GM12878 (cell line): ENCODE results near the gene DIRAS1. TPM values are rescaled to one million over a fixed set of nuclear protein-coding genes. Genes with fewer than 3 reads are reported as not detected.

Experiments used
- ATAC-seq: fragments of 200-7000 bp; cut with Tn5 transposase; 3 replicates; pipeline ENCODE4 v1.9.1; 2020; ENCODE audit warnings: mild to moderate bottlenecking, moderate library complexity
- BruUV-seq: library from RNA; stranded (reverse); fragments of 400-500 nt; replicated peaks from 2 replicates; lab custom pipeline; 2021; lab: Mats Ljungman, UMichigan
- CTCF ChIA-PET: fragments of 300-600 bp; sonication (Branson Sonifier 250); formaldehyde crosslinking; extraction: SDS; loops from one replicate; lab custom pipeline; 2021; ENCODE audit warnings: inconsistent platforms; lab: Yijun Ruan, JAX
- POLR2A ChIA-PET: fragments of 350-600 bp; formaldehyde crosslinking; extraction: SDS; loops from one replicate; lab custom pipeline; 2021; ENCODE audit warnings: inconsistent platforms; lab: Charles Lee
- RAD21 ChIA-PET: fragments of 300-600 bp; sonication (Branson Sonifier 250); formaldehyde crosslinking; loops from one replicate; lab custom pipeline; 2023; ENCODE audit warnings: antibody characterized with exemption; ENCODE audit not compliant: unreplicated experiment; lab: Charles Lee
- SMC1A ChIA-PET: fragments of 300-600 bp; sonication (Branson Sonifier 250); formaldehyde crosslinking; loops from one replicate; lab custom pipeline; 2023; ENCODE audit not compliant: unreplicated experiment, uncharacterized antibody; lab: Charles Lee
- DNase-seq: peaks from one replicate; pipeline ENCODE4 v3.0.0-alpha.2; 2011; ENCODE audit warnings: low read depth, low spot score
- FAIRE-seq: peaks from 3 replicates; lab custom pipeline; 2011; peaks lifted over from hg19 to GRCh38; lab: Jason Lieb, UNC
- H2AFZ ChIP-seq: 2 replicates; pipeline ENCODE4 v1.6.0; 2011; ENCODE audit warnings: low read depth, low read length, control low read depth; ENCODE audit not compliant: control insufficient read depth
- H3K27ac ChIP-seq: 2 replicates; pipeline ENCODE4 v1.5.1; 2011; ENCODE audit warnings: control low read depth; ENCODE audit not compliant: control insufficient read depth, insufficient read depth
- H3K27me3 ChIP-seq, 2 experiments: replicated peaks in 1 of 2; 2 replicates each; pipeline versions ENCODE4 v1.6.0 to v1.6.1; 2011; ENCODE audit warnings: low read length in 1 of 2; ENCODE audit not compliant: control insufficient read depth in 2 of 2, insufficient read depth in 2 of 2
- H3K36me3 ChIP-seq, 2 experiments: 2 replicates each; pipeline ENCODE4 v1.5.1; 2011; ENCODE audit warnings: low read length in 1 of 2; ENCODE audit not compliant: control insufficient read depth in 2 of 2, insufficient read depth in 2 of 2
- H3K4me1 ChIP-seq: 2 replicates; pipeline ENCODE4 v1.6.1; 2011; ENCODE audit warnings: mild to moderate bottlenecking, low read length, moderate library complexity, mixed read lengths; ENCODE audit not compliant: control insufficient read depth, insufficient read depth
- H3K4me2 ChIP-seq: 2 replicates; pipeline ENCODE4 v1.6.0; 2011; ENCODE audit warnings: control low read depth; ENCODE audit not compliant: control insufficient read depth, insufficient read depth
- H3K4me3 ChIP-seq: fragments of 200-600 bp; sonication (generic); 2 replicates; pipeline ENCODE4 v1.5.1; 2016
- H3K79me2 ChIP-seq: 2 replicates; pipeline ENCODE4 v1.6.0; 2011; ENCODE audit warnings: low read length; ENCODE audit not compliant: control insufficient read depth, insufficient read depth
- H3K9ac ChIP-seq: 2 replicates; pipeline ENCODE4 v1.8.0; 2011; ENCODE audit warnings: low read length, control low read depth, mixed read lengths; ENCODE audit not compliant: control insufficient read depth, insufficient read depth
- H3K9me3 ChIP-seq: replicated peaks from 3 replicates; pipeline ENCODE4 v1.5.1; 2011; ENCODE audit warnings: mild to moderate bottlenecking, low read length; ENCODE audit not compliant: control insufficient read depth, insufficient read depth
- H4K20me1 ChIP-seq: 2 replicates; pipeline ENCODE4 v1.6.0; 2011; ENCODE audit not compliant: control insufficient read depth, insufficient read depth
- TCF7 ChIP-seq: IDR thresholded peaks from 2 replicates; pipeline ENCODE4 v1.6.1; 2014; ENCODE audit warnings: antibody characterized with exemption, borderline replicate concordance
- ZBTB4 ChIP-seq: fragments of 450-650 bp; formaldehyde crosslinking; IDR thresholded peaks from 2 replicates; pipeline ENCODE4 v1.4.0; 2022; ENCODE audit warnings: mild to moderate bottlenecking, moderate library complexity
- WGBS: methylation state at CpG from one replicate; pipeline ENCODE4 v1.1.6; 2016; ENCODE audit warnings: low lambda C conversion rate; ENCODE audit not compliant: insufficient replicate concordance, insufficient coverage; ENCODE audit errors: missing lambda C conversion rate; 5-methylcytosine and 5-hydroxymethylcytosine counted together
- in situ Hi-C: fragments of 300-500 bp; cut with MboI; formaldehyde crosslinking; loops from 9 replicates; pipeline ENCODE4 v1.14.3; 2018; ENCODE audit warnings: mixed read lengths
- intact Hi-C: fragments of 100-400 bp; cut with micrococcal nuclease; formaldehyde crosslinking; loops from one replicate; pipeline ENCODE4 v1.14.2; 2022; ENCODE audit not compliant: unreplicated experiment
- polyA plus RNA-seq, 11 experiments: library from polyadenylated mRNA; depleted of rRNA in 4 of 11; unstranded in 6 of 11; stranded (reverse) in 5 of 11; fragments of >200 nt; fragmentation: Nextera tagmentation in 4 of 11; fragmentation: Illumina TruSeq in 1 of 11; extraction: Ambion mirVana in 4 of 11; extraction: Trizol in 1 of 11; gene quantifications; 1 replicate in 1 of 11; 2 replicates in 10 of 11; pipeline versions ENCODE4 v1.2.1 to v1.2.3, GENCODE V29; 2011 to 2016; ENCODE audit warnings: inconsistent platforms in 2 of 11, missing spikeins in 2 of 11, low read depth in 1 of 11
- total RNA-seq, 4 experiments: library from RNA; depleted of rRNA in 3 of 4; stranded (reverse); fragments of >200 nt in 3 of 4; fragmentation: Illumina TruSeq in 1 of 4; extraction: Trizol in 1 of 4; gene quantifications; 2 replicates each; pipeline versions ENCODE4 v1.2.1 to v1.2.3, GENCODE V29; 2013 to 2021

Gene DIRAS1
- total and polyA plus RNA-seq, 10 of the 15 experiments (the other 5 are each of a cell fraction or from before 2014, with no cell fraction given): 0.04 to 0.18 (median 0.08) TPM; not detected in 3

- in situ Hi-C loops: no loop called here
- 12% methylated on average over 15 of the region's 15 CpGs for WGBS
- Histone ChIP-seq H3K4me3 (peak overlapping the region; percentile 66), H3K27ac (peak overlapping the region; percentile 84), H3K4me2 (peak overlapping the region; percentile 81), H3K36me3 (no peaks in the 10 kb centered on the region), H3K4me1 (peaks cover 53% of the 10 kb centered on the region), H2AFZ (no peak overlapping the region), H4K20me1 (no peaks in the 10 kb centered on the region), H3K27me3 (no peaks in the 10 kb centered on the region), H3K9me3 (no peaks in the 10 kb centered on the region), H3K79me2 (peaks cover 51% of the 10 kb centered on the region), H3K9ac (peak overlapping the region; percentile 60; the same call in 1 of the 2 replicates)
- FAIRE-seq (no peak), DNase-seq (no peak), ATAC-seq (no peak; the same call in 1 of the 3 replicates)
- POLR2A ChIA-PET: interaction anchor here (0.6 to 2.4 kb wide), 6 partner anchors 11 to 857 kb away, joined by 3 to 14 read pairs (median 4); no protein-coding TSS in a partner anchor
- CTCF ChIA-PET: interaction anchor here (0.8 to 1.8 kb wide), 11 partner anchors 11 to 376 kb away, joined by 3 to 18 read pairs (median 4); partner anchors contain the start of gene SGTA
- BruUV-seq: no TSS peak
- intact Hi-C loops: loop anchor here (5.0 kb wide), 1 partner anchor 48 kb away; no protein-coding TSS in a partner anchor
- RAD21 ChIA-PET: interaction anchor here (0.8 to 1.8 kb wide), 8 partner anchors 12 to 91 kb away, joined by 3 to 7 read pairs (median 5); no protein-coding TSS in a partner anchor
- no peak for TF ChIP-seq ZBTB4
- TF ChIP-seq TCF7: peak; percentile 77
- TF ChIP-seq, all 136 proteins: peak for 1
- SMC1A ChIA-PET: interaction anchor here (0.7 to 4.1 kb wide), 10 partner anchors 10 to 270 kb away, joined by 3 to 24 read pairs (median 4); no protein-coding TSS in a partner anchor
Observed at GRCh38 chr19:2699413-2700140, 21.6 kb downstream of the DIRAS1 start.
